Stomach (tissue), 4 donors: ENCODE measurements around the gene CLSTN2.

Experiments used
- EP300 ChIP-seq: sonication (generic); formaldehyde crosslinking; IDR thresholded peaks from one replicate; pipeline ENCODE4 v1.6.1; 2017; ENCODE audit warnings: antibody characterized with exemption
- POLR2A ChIP-seq, 4 donors: fragments of 450-650 bp; IDR thresholded peaks; one replicate each; pipeline ENCODE4 v1.6.1; 2016; ENCODE audit warnings: antibody characterized with exemption in 4 of 4, control low read depth in 2 of 4, mild to moderate bottlenecking in 1 of 4, moderate library complexity in 1 of 4
- POLR2AphosphoS5 ChIP-seq, 3 donors: sonication (generic); formaldehyde crosslinking; IDR thresholded peaks; one replicate each; pipeline ENCODE4 v1.6.1; 2016; ENCODE audit warnings: antibody characterized with exemption in 3 of 3
- TF ChIP-seq, protein P1 (sequence below), 7 experiments: fragments of 450-650 bp in 4 of 7; fragments of 200-600 bp in 3 of 7; sonication (generic) in 3 of 7; IDR thresholded peaks; one replicate each; pipeline ENCODE4 v1.5.1; 2016 to 2019; ENCODE audit warnings: antibody characterized with exemption in 7 of 7, control low read depth in 2 of 7, mild to moderate bottlenecking in 1 of 7

DNA sequence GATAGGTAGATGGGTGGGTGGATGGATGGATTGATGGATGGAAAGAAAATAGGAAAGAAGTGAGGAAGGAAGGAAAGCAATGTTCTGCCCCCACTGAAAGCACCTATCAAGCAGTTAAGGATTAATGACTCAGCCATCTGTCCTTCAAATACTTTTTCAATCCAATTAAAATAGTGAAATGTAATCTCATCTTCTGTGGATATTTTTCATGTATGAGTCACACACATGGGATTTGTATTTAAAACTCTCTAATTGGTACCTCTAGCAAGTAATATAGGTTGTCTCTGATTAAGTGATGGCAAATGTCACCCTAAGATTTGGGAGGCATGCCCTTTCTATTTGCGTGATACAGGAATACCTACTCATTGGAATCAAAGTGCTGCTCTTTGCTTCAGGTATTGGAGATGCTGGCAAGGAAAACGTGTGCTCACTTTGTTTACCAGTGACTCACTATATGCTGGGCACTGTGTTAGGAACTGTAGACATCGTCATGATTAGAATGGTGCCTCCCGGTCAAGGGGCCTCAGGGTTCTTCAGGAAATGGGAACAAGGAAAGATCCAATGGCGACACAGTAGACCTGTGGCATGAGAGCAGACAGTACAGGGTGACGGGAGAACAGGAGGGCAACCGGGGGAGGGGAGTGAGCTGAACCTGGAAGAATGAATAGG is 230.1 kb downstream of the CLSTN2 start:
- TF ChIP-seq POLR2AphosphoS5 (IDR thresholded peaks at IDR 0.05) (no peak), EP300 (no peak), POLR2A (IDR thresholded peaks at IDR 0.05) (no peak)
- TF ChIP-seq, protein P1, sequence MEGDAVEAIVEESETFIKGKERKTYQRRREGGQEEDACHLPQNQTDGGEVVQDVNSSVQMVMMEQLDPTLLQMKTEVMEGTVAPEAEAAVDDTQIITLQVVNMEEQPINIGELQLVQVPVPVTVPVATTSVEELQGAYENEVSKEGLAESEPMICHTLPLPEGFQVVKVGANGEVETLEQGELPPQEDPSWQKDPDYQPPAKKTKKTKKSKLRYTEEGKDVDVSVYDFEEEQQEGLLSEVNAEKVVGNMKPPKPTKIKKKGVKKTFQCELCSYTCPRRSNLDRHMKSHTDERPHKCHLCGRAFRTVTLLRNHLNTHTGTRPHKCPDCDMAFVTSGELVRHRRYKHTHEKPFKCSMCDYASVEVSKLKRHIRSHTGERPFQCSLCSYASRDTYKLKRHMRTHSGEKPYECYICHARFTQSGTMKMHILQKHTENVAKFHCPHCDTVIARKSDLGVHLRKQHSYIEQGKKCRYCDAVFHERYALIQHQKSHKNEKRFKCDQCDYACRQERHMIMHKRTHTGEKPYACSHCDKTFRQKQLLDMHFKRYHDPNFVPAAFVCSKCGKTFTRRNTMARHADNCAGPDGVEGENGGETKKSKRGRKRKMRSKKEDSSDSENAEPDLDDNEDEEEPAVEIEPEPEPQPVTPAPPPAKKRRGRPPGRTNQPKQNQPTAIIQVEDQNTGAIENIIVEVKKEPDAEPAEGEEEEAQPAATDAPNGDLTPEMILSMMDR (IDR thresholded peaks at IDR 0.05): no peak
